AG04450 (cell line): ENCODE results near the gene CEP97. TPM values are rescaled to one million over a fixed set of nuclear protein-coding genes. Genes with fewer than 3 reads are reported as not detected.

Source experiments
- CTCF ChIA-PET: fragments of 300-600, 350-600 bp; formaldehyde crosslinking; extraction: SDS; loops from one replicate; lab custom pipeline; 2022; ENCODE audit warnings: antibody characterized with exemption, inconsistent platforms; lab: Charles Lee
- POLR2A ChIA-PET: fragments of 350-600 bp; formaldehyde crosslinking; extraction: SDS; loops from one replicate; lab custom pipeline; 2021; ENCODE audit warnings: antibody characterized with exemption, inconsistent platforms; lab: Yijun Ruan, JAX
- DNase-seq: peaks from one replicate; pipeline ENCODE4 v3.0.0-alpha.2; 2011; ENCODE audit warnings: low read depth, low spot score
- H3K27ac ChIP-seq: one replicate; pipeline ENCODE4 v1.5.1; 2012; ENCODE audit warnings: low read depth, low read length, control low read depth
- H3K27me3 ChIP-seq: one replicate; pipeline ENCODE4 v1.6.0; 2012; ENCODE audit warnings: low read length; ENCODE audit not compliant: control insufficient read depth, insufficient read depth
- H3K4me3 ChIP-seq: 2 replicates; pipeline ENCODE4 v1.5.1; 2011; ENCODE audit warnings: mild to moderate bottlenecking, low read depth, low read length, control low read depth
- H3K9me3 ChIP-seq: 2 replicates; pipeline ENCODE4 v1.5.1; 2012; ENCODE audit warnings: low read length; ENCODE audit not compliant: control insufficient read depth, insufficient read depth
- CTCF ChIP-seq: IDR thresholded peaks from 2 replicates; pipeline ENCODE4 v1.5.1; 2011; ENCODE audit warnings: low read depth, low read length, control low read depth, inconsistent platforms
- polyA plus RNA-seq: library from polyadenylated mRNA; depleted of rRNA; stranded (reverse); fragments of >200 nt; gene quantifications from 2 replicates; pipeline ENCODE4 v1.2.3, GENCODE V29; 2011

The CEP97 gene
- polyA plus RNA-seq, 1 experiment = 2.4 TPM

- ChIA-PET POLR2A (no interaction called here), CTCF (no interaction called here)
- Histone ChIP-seq H3K27me3 (no peaks in the 10 kb centered on the region), H3K9me3 (no peaks in the 10 kb centered on the region), H3K4me3 (no peak overlapping the region), H3K27ac (no peak overlapping the region)
- TF ChIP-seq CTCF = no peak
- DNase-seq = no peak
Observed at GRCh38 chr3:101722394-101723173, 1.8 kb upstream of the CEP97 start.

- H3K27me3 ChIP-seq = no peaks in the 10 kb centered on the region
- peak overlapping the region; percentile 23 for H3K27ac ChIP-seq
- no peaks in the 10 kb centered on the region for H3K9me3 ChIP-seq
- peak overlapping the region; percentile 92 for H3K4me3 ChIP-seq
- POLR2A ChIA-PET = interaction anchor here (1.5 to 1.8 kb wide), 2 partner anchors 49 to 124 kb away, joined by 5 read pairs; partner anchors contain the start of genes NFKBIZ and ZBTB11
- DNase-seq = no peak
- CTCF ChIA-PET = interaction anchor here (2.8 kb wide), 1 partner anchor 18 kb away, joined by 26 read pairs; no protein-coding TSS in a partner anchor
- TF ChIP-seq CTCF = no peak
Observed at GRCh38 chr3:101725194-101725889, 928 bp downstream of the CEP97 start.

GRCh38 chr3:101725890-101726275 is 1.5 kb downstream of the CEP97 start:
- TF ChIP-seq CTCF = no peak
- Histone ChIP-seq H3K4me3 (peak overlapping the region; percentile 92), H3K9me3 (no peaks in the 10 kb centered on the region), H3K27me3 (no peaks in the 10 kb centered on the region), H3K27ac (no peak overlapping the region)
- DNase-seq = no peak
- ChIA-PET POLR2A (no interaction called here), CTCF (interaction anchor here (2.8 kb wide), 1 partner anchor 18 kb away, joined by 26 read pairs; no protein-coding TSS in a partner anchor)

- H3K4me3 ChIP-seq = no peak overlapping the region
- no peak for TF ChIP-seq CTCF
- ChIA-PET CTCF (no interaction called here), POLR2A (no interaction called here)
- DNase-seq = no peak
- no peak overlapping the region for H3K27ac ChIP-seq
- H3K9me3 ChIP-seq = no peaks in the 10 kb centered on the region
- no peaks in the 10 kb centered on the region for H3K27me3 ChIP-seq
Observed at GRCh38 chr3:101729586-101729985, 5.2 kb downstream of the CEP97 start.

GRCh38 chr3:101730839-101731238 is 6.4 kb downstream of the CEP97 start:
- Histone ChIP-seq H3K4me3 (no peak overlapping the region), H3K9me3 (no peaks in the 10 kb centered on the region; the same call in 1 of the 2 replicates), H3K27me3 (no peaks in the 10 kb centered on the region), H3K27ac (no peak overlapping the region)
- no peak for DNase-seq
- ChIA-PET POLR2A (no interaction called here), CTCF (no interaction called here)
- TF ChIP-seq CTCF = no peak
